Thyroid gland (tissue), 4 donors: Measurements from ENCODE around the gene LDLRAD4. TPM values are rescaled to one million over a fixed set of nuclear protein-coding genes. Genes with fewer than 3 reads are reported as not detected.

Experiments
- DNase-seq, 2 donors: peaks; one replicate each; pipeline ENCODE4 v3.0.0-alpha.2; 2019
- H3K27ac ChIP-seq, 3 donors: fragments of 200-600 bp; sonication (generic); 1 replicate in 2 of 3; 2 replicates in 1 of 3; pipeline ENCODE4 v1.5.1; 2016 to 2019; ENCODE audit warnings: mild to moderate bottlenecking in 1 of 3, moderate library complexity in 1 of 3
- H3K27me3 ChIP-seq: fragments of 200-600 bp; sonication (generic); one replicate; pipeline ENCODE4 v1.5.1; 2019
- H3K36me3 ChIP-seq, 2 donors: fragments of 200-600 bp; sonication (generic); one replicate each; pipeline ENCODE4 v1.5.1; 2016 to 2019
- H3K4me1 ChIP-seq, 2 donors: fragments of 200-600 bp; sonication (generic); one replicate each; pipeline ENCODE4 v1.5.1; 2017 to 2019
- H3K4me3 ChIP-seq, 3 donors: fragments of 200-600 bp; sonication (generic); replicated peaks in 1 of 3; 1 replicate in 2 of 3; 2 replicates in 1 of 3; pipeline ENCODE4 v1.5.1; 2016; ENCODE audit warnings: mild to moderate bottlenecking in 1 of 3
- H3K9me3 ChIP-seq: fragments of 200-600 bp; sonication (generic); one replicate; pipeline ENCODE4 v1.5.1; 2017
- CTCF ChIP-seq, 6 experiments: fragments of 200-600 bp in 3 of 6; fragments of 450-650 bp in 3 of 6; sonication (generic) in 3 of 6; IDR thresholded peaks; one replicate each; pipeline ENCODE4 v1.5.1; 2016 to 2019; ENCODE audit warnings: antibody characterized with exemption in 6 of 6, mild to moderate bottlenecking in 2 of 6, inconsistent platforms in 1 of 6, moderate library complexity in 1 of 6
- POLR2A ChIP-seq, 2 donors: fragments of 450-650 bp; IDR thresholded peaks; one replicate each; pipeline ENCODE4 v1.6.1; 2017; ENCODE audit warnings: antibody characterized with exemption in 2 of 2, mild to moderate bottlenecking in 2 of 2, moderate library complexity in 1 of 2
- WGBS, 2 donors: methylation state at CpG; one replicate each; pipeline ENCODE4 v1.1.5; 2017; 5-methylcytosine and 5-hydroxymethylcytosine counted together
- intact Hi-C: fragments of 100-400 bp; cut with DNase I; formaldehyde crosslinking; loops from one replicate; pipeline ENCODE4 v1.15.1; 2023
- total RNA-seq, 4 donors: library from RNA; depleted of rRNA; stranded (reverse); fragments of >200 nt; gene quantifications; one replicate each; pipeline ENCODE4 v1.2.3, GENCODE V29; 2016

The LDLRAD4 gene
- total RNA-seq, 4 donors from 2014 or later, result 23.7 to 35.7 (median 29.7) TPM

GRCh38 chr18:13183359-13183758 is 35.2 kb upstream of the LDLRAD4 start:
- H3K27me3 ChIP-seq, result no peaks in the 10 kb centered on the region
- H3K4me1 ChIP-seq, result peaks cover 10 to 11% of the 10 kb centered on the region in 2 donors
- TF ChIP-seq CTCF (IDR thresholded peaks at IDR 0.05) (no peak), POLR2A (IDR thresholded peaks at IDR 0.05) (no peak)
- no peak overlapping the region for H3K4me3 ChIP-seq
- H3K9me3 ChIP-seq, result no peaks in the 10 kb centered on the region
- DNase-seq, result no peak
- no peaks in the 10 kb centered on the region for H3K36me3 ChIP-seq
- intact Hi-C loops, result no loop called here
- 75 to 78% methylated on average over 5 of the region's 5 CpGs for WGBS, 2 donors
- H3K27ac ChIP-seq, result no peak overlapping the region

GRCh38 chr18:13183790-13184189 is 34.8 kb upstream of the LDLRAD4 start:
- Histone ChIP-seq H3K4me3 (no peak overlapping the region), H3K36me3 (no peaks in the 10 kb centered on the region), H3K27ac (no peak overlapping the region), H3K9me3 (no peaks in the 10 kb centered on the region), H3K4me1 (peaks cover 10 to 11% of the 10 kb centered on the region in 2 donors), H3K27me3 (no peaks in the 10 kb centered on the region)
- no peak for TF ChIP-seq POLR2A (IDR thresholded peaks at IDR 0.05)
- TF ChIP-seq CTCF (IDR thresholded peaks at IDR 0.05), result no peak
- DNase-seq, result peak; percentile 33 to 42
- 70 to 82% methylated on average over 8 of the region's 8 CpGs for WGBS, 2 donors
- intact Hi-C loops, result no loop called here

DNA sequence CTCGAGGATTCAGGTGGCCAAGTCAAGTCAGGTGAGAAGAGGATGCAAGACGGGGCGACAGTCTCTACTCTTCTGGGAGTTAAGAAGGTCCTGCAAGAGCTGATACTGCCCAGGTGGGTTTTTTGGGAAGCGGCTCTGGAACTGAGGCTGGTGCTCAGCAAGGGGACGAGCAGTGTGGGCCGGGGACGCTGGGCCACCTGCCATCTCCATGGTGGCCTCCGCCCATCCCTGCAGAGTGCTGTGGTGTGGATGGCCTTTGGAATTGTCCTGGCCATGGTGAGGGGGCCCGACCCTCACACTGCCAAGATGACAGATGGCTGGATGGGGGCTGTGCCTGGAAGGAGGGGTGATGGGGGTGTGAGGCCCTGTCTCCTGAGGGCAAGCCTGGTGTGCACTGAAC is 34.2 kb upstream of the LDLRAD4 start:
- H3K27me3 ChIP-seq, result no peaks in the 10 kb centered on the region
- WGBS, 2 donors, result 82 to 92% methylated on average over 9 of the region's 9 CpGs
- no peak overlapping the region for H3K27ac ChIP-seq
- H3K36me3 ChIP-seq, result no peaks in the 10 kb centered on the region
- TF ChIP-seq POLR2A (IDR thresholded peaks at IDR 0.05), result no peak
- no peak for TF ChIP-seq CTCF (IDR thresholded peaks at IDR 0.05)
- H3K9me3 ChIP-seq, result no peaks in the 10 kb centered on the region
- H3K4me3 ChIP-seq, result no peak overlapping the region
- peaks cover 10 to 11% of the 10 kb centered on the region in 2 donors for H3K4me1 ChIP-seq
- DNase-seq, result no peak
- intact Hi-C loops, result no loop called here

- Histone ChIP-seq H3K9me3 (no peaks in the 10 kb centered on the region), H3K27ac (peak overlapping the region in 1 of 3 donors; percentile 1), H3K27me3 (no peaks in the 10 kb centered on the region), H3K4me3 (no peak overlapping the region), H3K36me3 (no peaks in the 10 kb centered on the region), H3K4me1 (peaks cover 10 to 11% of the 10 kb centered on the region in 2 donors)
- intact Hi-C loops, result no loop called here
- peak; percentile 92 to 93 for DNase-seq
- 25 to 48% methylated on average over 7 to 8 of the region's 8 CpGs for WGBS, 2 donors
- no peak for TF ChIP-seq POLR2A (IDR thresholded peaks at IDR 0.05)
These were observed 32.8 kb upstream of the LDLRAD4 start for GRCh38 chr18:13185675-13186198.

- 40 to 70% methylated on average over 2 to 4 of the region's 6 CpGs for WGBS, 2 donors
- DNase-seq, result peak; percentile 14 to 24
- no peaks in the 10 kb centered on the region for H3K27me3 ChIP-seq
- peaks cover 10 to 13% of the 10 kb centered on the region in 2 donors for H3K4me1 ChIP-seq
- intact Hi-C loops, result no loop called here
- H3K36me3 ChIP-seq, result no peaks in the 10 kb centered on the region
- no peaks in the 10 kb centered on the region for H3K9me3 ChIP-seq
- TF ChIP-seq CTCF (IDR thresholded peaks at IDR 0.05), result no peak
- no peak for TF ChIP-seq POLR2A (IDR thresholded peaks at IDR 0.05)
- H3K27ac ChIP-seq, result peak overlapping the region in 1 of 3 donors; percentile 43
- H3K4me3 ChIP-seq, result no peak overlapping the region
These were observed 31.9 kb upstream of the LDLRAD4 start for GRCh38 chr18:13186687-13187086.
